Heart left ventricle (tissue), 13 donors: ENCODE results near the gene EWSR1.

ENCODE experiments used
- POLR2A ChIP-seq, 2 donors: fragments of 450-650 bp; IDR thresholded peaks; one replicate each; pipeline ENCODE4 v1.6.1; 2017; ENCODE audit warnings: antibody characterized with exemption in 2 of 2, mild to moderate bottlenecking in 2 of 2, moderate library complexity in 2 of 2
- TF ChIP-seq, protein P1 (sequence below), 12 donors: fragments of 200-600 bp; sonication (generic) in 4 of 12; IDR thresholded peaks; one replicate each; pipeline versions ENCODE4 v1.5.0 to v1.8.0; 2018 to 2022; ENCODE audit warnings: antibody characterized with exemption in 12 of 12, mild to moderate bottlenecking in 5 of 12
- donor health status: ischemic (EF 13 %, LVEDD 7.1; RV severe dilation, severe dysfunction).
- donor health status: DM: no; HTN: yes; CAD: no.
- donor health status: DM: no; HTN: no; CAD: no.
- donor health status: ischemic (EF 25% LVEDD 6.9; RV normal size, moderate dysfunction).
- donor health status: ischemic (EF 25% LVEDD 5.7; RV mildly dilated, moderate dysfunction).
- donor health status: ischemic (EF 35%, LVEDD 5.7; RV mildly dilated, moderate dysfunction).
- donor health status: nonischemic (EF 11% LVEDD 7.7; RV severe dilation, severe dysfunction).
- donor health status: DM: yes; HTN: yes; CAD: no.
- donor health status: PGD.
- donor health status: ischemic (EF 29% LVEDD 5.4; RV normal size, mild dysfunction).
- donor health status: nonischemic (EF 23%, LVEDD 6.1; RV moderate dilation, normal function).

DNA sequence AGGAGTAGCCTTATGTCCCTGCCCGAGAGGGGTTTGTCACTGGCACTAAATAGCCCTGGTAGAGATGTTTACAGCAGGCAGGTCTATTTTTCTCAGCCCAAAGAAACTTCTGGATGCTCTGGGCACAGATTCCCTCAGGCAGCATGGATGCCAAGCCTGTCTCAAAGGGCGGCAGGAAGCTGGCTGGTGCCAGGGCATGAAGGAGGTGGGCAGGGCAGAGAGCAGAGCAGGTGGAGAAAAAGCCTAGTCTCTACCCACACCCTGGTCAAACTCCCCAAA lies 34.3 kb downstream of the EWSR1 start:
- TF ChIP-seq, protein P1, sequence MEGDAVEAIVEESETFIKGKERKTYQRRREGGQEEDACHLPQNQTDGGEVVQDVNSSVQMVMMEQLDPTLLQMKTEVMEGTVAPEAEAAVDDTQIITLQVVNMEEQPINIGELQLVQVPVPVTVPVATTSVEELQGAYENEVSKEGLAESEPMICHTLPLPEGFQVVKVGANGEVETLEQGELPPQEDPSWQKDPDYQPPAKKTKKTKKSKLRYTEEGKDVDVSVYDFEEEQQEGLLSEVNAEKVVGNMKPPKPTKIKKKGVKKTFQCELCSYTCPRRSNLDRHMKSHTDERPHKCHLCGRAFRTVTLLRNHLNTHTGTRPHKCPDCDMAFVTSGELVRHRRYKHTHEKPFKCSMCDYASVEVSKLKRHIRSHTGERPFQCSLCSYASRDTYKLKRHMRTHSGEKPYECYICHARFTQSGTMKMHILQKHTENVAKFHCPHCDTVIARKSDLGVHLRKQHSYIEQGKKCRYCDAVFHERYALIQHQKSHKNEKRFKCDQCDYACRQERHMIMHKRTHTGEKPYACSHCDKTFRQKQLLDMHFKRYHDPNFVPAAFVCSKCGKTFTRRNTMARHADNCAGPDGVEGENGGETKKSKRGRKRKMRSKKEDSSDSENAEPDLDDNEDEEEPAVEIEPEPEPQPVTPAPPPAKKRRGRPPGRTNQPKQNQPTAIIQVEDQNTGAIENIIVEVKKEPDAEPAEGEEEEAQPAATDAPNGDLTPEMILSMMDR (IDR thresholded peaks at IDR 0.05) = no peak
- no peak for TF ChIP-seq POLR2A (IDR thresholded peaks at IDR 0.05)
